NCI-H1436 (cell line): ENCODE data around the gene SLC39A8.

Source experiments
- DNase-seq: peaks from one replicate; lab custom pipeline; 2025; lab: John Stamatoyannopoulos, UW

SLC39A8 gene

GRCh38 chr4:102341201-102341600, 4.1 kb downstream of the SLC39A8 start:
- DNase-seq, result no peak

- no peak for DNase-seq
Measured at GRCh38 chr4:102339018-102339417, 6.3 kb downstream of the SLC39A8 start.

- no peak for DNase-seq
Measured at GRCh38 chr4:102338405-102338804, 6.9 kb downstream of the SLC39A8 start.

GRCh38 chr4:102335616-102336015, 9.7 kb downstream of the SLC39A8 start:
- no peak for DNase-seq

- DNase-seq, result no peak
Measured at GRCh38 chr4:102334624-102335023, 10.7 kb downstream of the SLC39A8 start.

GRCh38 chr4:102333787-102334186, 11.5 kb downstream of the SLC39A8 start:
- no peak for DNase-seq

- DNase-seq, result no peak
Measured at GRCh38 chr4:102328045-102328444, 17.2 kb downstream of the SLC39A8 start.

- DNase-seq, result no peak
Measured at GRCh38 chr4:102326951-102327350, 18.3 kb downstream of the SLC39A8 start.

- no peak for DNase-seq
Measured at GRCh38 chr4:102324730-102325129, 20.6 kb downstream of the SLC39A8 start.

GRCh38 chr4:102322736-102323135, 22.5 kb downstream of the SLC39A8 start:
- no peak for DNase-seq

GRCh38 chr4:102321260-102321995, 23.9 kb downstream of the SLC39A8 start:
- DNase-seq, result no peak

GRCh38 chr4:102319594-102319993, 25.7 kb downstream of the SLC39A8 start:
- DNase-seq, result no peak

- no peak for DNase-seq
Measured at GRCh38 chr4:102318526-102318925, 26.8 kb downstream of the SLC39A8 start.

GRCh38 chr4:102318105-102318504, 27.2 kb downstream of the SLC39A8 start:
- DNase-seq, result no peak

GRCh38 chr4:102317459-102317858, 27.8 kb downstream of the SLC39A8 start:
- no peak for DNase-seq

GRCh38 chr4:102316585-102316984, 28.7 kb downstream of the SLC39A8 start:
- no peak for DNase-seq

GRCh38 chr4:102315532-102315931, 29.8 kb downstream of the SLC39A8 start:
- DNase-seq, result no peak

- DNase-seq, result no peak
Measured at GRCh38 chr4:102312417-102312816, 32.9 kb downstream of the SLC39A8 start.

GRCh38 chr4:102311912-102312311, 33.4 kb downstream of the SLC39A8 start:
- no peak for DNase-seq

GRCh38 chr4:102311407-102311806, 33.9 kb downstream of the SLC39A8 start:
- no peak for DNase-seq

GRCh38 chr4:102308032-102308799, 37.1 kb downstream of the SLC39A8 start:
- DNase-seq, result peak; percentile 39

GRCh38 chr4:102305666-102306065, 39.6 kb downstream of the SLC39A8 start:
- DNase-seq, result no peak

GRCh38 chr4:102302762-102303161, 42.5 kb downstream of the SLC39A8 start:
- no peak for DNase-seq
